CD14-positive monocyte (primary cell): Measurements from ENCODE around the gene LPO. TPM values are rescaled to one million over a fixed set of nuclear protein-coding genes. Genes with fewer than 3 reads are reported as not detected.

Experiments
- DNase-seq, 3 donors: peaks; one replicate each; pipeline ENCODE4 v3.0.0-alpha.2; 2011 to 2022
- H2AFZ ChIP-seq: 2 replicates; pipeline ENCODE4 v1.6.0; 2012; ENCODE audit warnings: mild to moderate bottlenecking, low read depth, low read length, inconsistent platforms; ENCODE audit not compliant: insufficient read depth, poor library complexity, severe bottlenecking
- H3K27ac ChIP-seq, 2 donors: 1 replicate in 1 of 2; 2 replicates in 1 of 2; pipeline ENCODE4 v1.5.1; 2012 to 2013; ENCODE audit warnings: low read length in 2 of 2, control low read depth in 1 of 2, inconsistent platforms in 1 of 2, low read depth in 1 of 2, mild to moderate bottlenecking in 1 of 2
- H3K27me3 ChIP-seq, 2 donors: one replicate each; pipeline versions ENCODE4 v1.6.0 to v1.6.1; 2011 to 2013; ENCODE audit warnings: low read length in 2 of 2; ENCODE audit not compliant: control insufficient read depth in 2 of 2, insufficient read depth in 2 of 2
- H3K36me3 ChIP-seq, 2 donors: replicated peaks in 1 of 2; 1 replicate in 1 of 2; 2 replicates in 1 of 2; pipeline versions ENCODE4 v1.5.1 to v1.6.1; 2012 to 2013; ENCODE audit warnings: low read length in 2 of 2, control low read depth in 1 of 2, inconsistent platforms in 1 of 2, mild to moderate bottlenecking in 1 of 2; ENCODE audit not compliant: insufficient read depth in 2 of 2, control insufficient read depth in 1 of 2
- H3K4me1 ChIP-seq, 2 donors: 1 replicate in 1 of 2; 2 replicates in 1 of 2; pipeline versions ENCODE4 v1.5.1 to v1.6.1; 2012 to 2013; ENCODE audit warnings: low read length in 2 of 2, control low read depth in 1 of 2, inconsistent platforms in 1 of 2, mild to moderate bottlenecking in 1 of 2, moderate library complexity in 1 of 2; ENCODE audit not compliant: insufficient read depth in 2 of 2, control insufficient read depth in 1 of 2
- H3K4me2 ChIP-seq: replicated peaks from 2 replicates; pipeline ENCODE3; 2012; ENCODE audit warnings: low read length, moderate library complexity, mild to moderate bottlenecking; ENCODE audit not compliant: poor library complexity, severe bottlenecking; ENCODE audit errors: extremely low read depth
- H3K4me3 ChIP-seq, 3 experiments: fragments of 200-600 bp in 1 of 3; sonication (generic) in 1 of 3; replicated peaks in 1 of 3; 1 replicate in 2 of 3; 2 replicates in 1 of 3; pipeline ENCODE4 v1.5.1; 2011 to 2013; ENCODE audit warnings: low read length in 3 of 3, mild to moderate bottlenecking in 3 of 3, control low read depth in 2 of 3, low read depth in 2 of 3, inconsistent platforms in 1 of 3, moderate library complexity in 1 of 3
- H3K79me2 ChIP-seq: 2 replicates; pipeline ENCODE4 v1.6.0; 2012; ENCODE audit warnings: mild to moderate bottlenecking, control low read depth, inconsistent platforms, low read length, moderate library complexity; ENCODE audit not compliant: insufficient read depth
- H3K9ac ChIP-seq: 2 replicates; pipeline ENCODE4 v1.6.0; 2017; ENCODE audit warnings: low read length, mild to moderate bottlenecking; ENCODE audit not compliant: insufficient read depth, poor library complexity, severe bottlenecking
- H3K9me3 ChIP-seq, 2 donors: replicated peaks in 1 of 2; 1 replicate in 1 of 2; 2 replicates in 1 of 2; pipeline versions ENCODE4 v1.5.1 to v1.6.1; 2012 to 2013; ENCODE audit warnings: low read length in 2 of 2, control low read depth in 1 of 2; ENCODE audit not compliant: control insufficient read depth in 1 of 2, insufficient read depth in 1 of 2
- H4K20me1 ChIP-seq: 2 replicates; pipeline ENCODE4 v1.6.0; 2012; ENCODE audit warnings: mild to moderate bottlenecking, low read length, control low read depth, moderate library complexity; ENCODE audit not compliant: insufficient read depth
- H3K27ac Mint-ChIP-seq, 7 donors: one replicate each; pipeline ENCODE4 v1.8.0; 2020; ENCODE audit warnings: mild to moderate bottlenecking in 7 of 7, mixed read lengths in 7 of 7, moderate library complexity in 6 of 7, inconsistent platforms in 2 of 7
- H3K27me3 Mint-ChIP-seq, 3 donors: one replicate each; pipeline ENCODE4 v1.8.0; 2021 to 2022; ENCODE audit warnings: low read depth in 3 of 3, mild to moderate bottlenecking in 3 of 3, mixed read lengths in 3 of 3, moderate library complexity in 3 of 3, inconsistent platforms in 1 of 3
- H3K36me3 Mint-ChIP-seq, 2 donors: one replicate each; pipeline ENCODE4 v1.8.0; 2020; ENCODE audit warnings: mixed read lengths in 2 of 2, inconsistent platforms in 1 of 2, mild to moderate bottlenecking in 1 of 2
- H3K4me1 Mint-ChIP-seq: one replicate; pipeline ENCODE4 v1.8.0; 2020; ENCODE audit warnings: mild to moderate bottlenecking, mixed read lengths
- H3K4me3 Mint-ChIP-seq, 2 donors: one replicate each; pipeline ENCODE4 v1.8.0; 2020; ENCODE audit warnings: mild to moderate bottlenecking in 2 of 2, mixed read lengths in 2 of 2, moderate library complexity in 1 of 2
- H3K9me3 Mint-ChIP-seq, 7 donors: one replicate each; pipeline ENCODE4 v1.8.0; 2020 to 2022; ENCODE audit warnings: mixed read lengths in 7 of 7, mild to moderate bottlenecking in 6 of 7, moderate library complexity in 6 of 7, inconsistent platforms in 2 of 7
- CTCF ChIP-seq: fragments of 200-600 bp; IDR thresholded peaks from one replicate; pipeline ENCODE4 v1.8.0; 2022; ENCODE audit warnings: antibody characterized with exemption, mild to moderate bottlenecking
- WGBS: methylation state at CpG from one replicate; pipeline ENCODE4 v1.1.5; 2013; ENCODE audit warnings: missing lambda C conversion rate; ENCODE audit not compliant: insufficient coverage; 5-methylcytosine and 5-hydroxymethylcytosine counted together
- intact Hi-C, 2 donors: fragments of 100-400 bp; cut with micrococcal nuclease; formaldehyde crosslinking; loops; one replicate each; pipeline versions ENCODE4 v1.15.0 to v1.15.1; 2023
- polyA plus RNA-seq, 3 donors: library from polyadenylated mRNA; depleted of rRNA in 1 of 3; unstranded in 2 of 3; stranded (reverse) in 1 of 3; fragments of 300-500 nt in 2 of 3; fragments of >200 nt in 1 of 3; fragmentation: Illumina TruSeq in 2 of 3; gene quantifications; 1 replicate in 2 of 3; 2 replicates in 1 of 3; pipeline ENCODE4 v1.2.3, GENCODE V29; 2012 to 2021

Gene LPO
- polyA plus RNA-seq, 3 donors = 0.04 to 0.43 TPM; not detected in 1

GRCh38 chr17:58304750-58305486 is 66.5 kb downstream of the LPO start:
- Histone ChIP-seq H3K27me3 (no peaks in the 10 kb centered on the region), H3K9ac (no peak overlapping the region), H3K27ac (no peak overlapping the region), H2AFZ (peak overlapping the region; percentile 58), H3K4me2 (no peak overlapping the region), H3K36me3 (no peaks in the 10 kb centered on the region), H3K4me1 (peaks cover 68 to 76% of the 10 kb centered on the region in 2 donors), H3K79me2 (peaks cover 47% of the 10 kb centered on the region), H3K9me3 (no peaks in the 10 kb centered on the region), H3K4me3 (no peak overlapping the region), H4K20me1 (no peaks in the 10 kb centered on the region)
- H3K27me3 Mint-ChIP-seq = peaks cover 3 to 9% (median 9%) of the 10 kb centered on the region in 3 donors
- no peak overlapping the region for H3K4me3 Mint-ChIP-seq
- H3K36me3 Mint-ChIP-seq = peaks cover 6 to 9% of the 10 kb centered on the region in 2 donors
- peak overlapping the region in 1 of 7 donors; percentile 35 for H3K27ac Mint-ChIP-seq
- peaks cover 78% of the 10 kb centered on the region for H3K4me1 Mint-ChIP-seq
- WGBS = 90% methylated on average over 10 of the region's 14 CpGs
- intact Hi-C loops = no loop called here
- no peak for DNase-seq
- TF ChIP-seq CTCF = peak; percentile 3
- no peaks in the 10 kb centered on the region for H3K9me3 Mint-ChIP-seq

- intact Hi-C loops = no loop called here
These were observed 67.2 kb downstream of the LPO start for GRCh38 chr17:58305626-58306025.

More at GRCh38 chr17:58305626-58306025, 67.2 kb downstream of the LPO start:
- Histone ChIP-seq H2AFZ (no peak overlapping the region), H3K27ac (no peak overlapping the region), H4K20me1 (no peaks in the 10 kb centered on the region), H3K79me2 (peaks cover 40% of the 10 kb centered on the region), H3K4me3 (no peak overlapping the region), H3K4me1 (peaks cover 67 to 74% of the 10 kb centered on the region in 2 donors), H3K36me3 (no peaks in the 10 kb centered on the region), H3K9ac (no peak overlapping the region), H3K27me3 (no peaks in the 10 kb centered on the region), H3K9me3 (no peaks in the 10 kb centered on the region), H3K4me2 (no peak overlapping the region)
- H3K27ac Mint-ChIP-seq = no peak overlapping the region
- no peaks in the 10 kb centered on the region for H3K9me3 Mint-ChIP-seq
- WGBS = 79% methylated on average over 6 of the region's 8 CpGs
- TF ChIP-seq CTCF = no peak
- H3K4me3 Mint-ChIP-seq = no peak overlapping the region
- H3K27me3 Mint-ChIP-seq = peaks cover 6 to 9% (median 9%) of the 10 kb centered on the region in 3 donors
- H3K36me3 Mint-ChIP-seq = peaks cover 4 to 7% of the 10 kb centered on the region in 2 donors
- DNase-seq = no peak
- peaks cover 73% of the 10 kb centered on the region for H3K4me1 Mint-ChIP-seq
